GDM1 (cell line): ENCODE results near the gene GOLGA8T.
"Not testable (repeated sequence)": the region's sequence is repeated elsewhere in the genome, so short reads cannot be mapped to it uniquely, and the experiment has no call there.

ENCODE experiments used
- DNase-seq: peaks from one replicate; lab custom pipeline; 2025; lab: John Stamatoyannopoulos, UW

GOLGA8T gene, protein sequence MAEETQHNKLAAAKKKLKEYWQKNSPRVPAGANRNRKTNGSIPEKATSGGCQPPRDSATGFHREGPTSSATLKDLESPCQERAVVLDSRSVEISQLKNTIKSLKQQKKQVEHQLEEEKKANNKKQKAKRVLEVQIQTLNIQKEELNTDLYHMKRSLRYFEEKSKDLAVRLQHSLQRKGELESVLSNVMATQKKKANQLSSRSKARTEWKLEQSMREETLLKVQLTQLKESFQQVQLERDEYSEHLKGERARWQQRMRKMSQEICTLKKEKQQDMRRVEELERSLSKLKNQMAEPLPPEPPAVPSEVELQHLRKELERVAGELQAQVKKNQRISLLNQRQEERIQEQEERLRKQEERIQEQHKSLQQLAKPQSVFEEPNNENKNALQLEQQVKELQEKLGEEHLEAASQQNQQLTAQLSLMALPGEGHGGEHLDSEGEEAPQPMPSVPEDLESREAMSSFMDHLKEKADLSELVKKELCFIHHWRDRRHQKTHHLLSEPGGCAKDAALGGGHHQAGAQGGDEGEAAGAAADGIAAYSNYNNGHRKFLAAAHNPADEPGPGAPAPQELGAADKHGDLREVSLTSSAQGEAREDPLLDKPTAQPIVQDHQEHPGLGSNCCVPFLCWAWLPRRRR

DNA sequence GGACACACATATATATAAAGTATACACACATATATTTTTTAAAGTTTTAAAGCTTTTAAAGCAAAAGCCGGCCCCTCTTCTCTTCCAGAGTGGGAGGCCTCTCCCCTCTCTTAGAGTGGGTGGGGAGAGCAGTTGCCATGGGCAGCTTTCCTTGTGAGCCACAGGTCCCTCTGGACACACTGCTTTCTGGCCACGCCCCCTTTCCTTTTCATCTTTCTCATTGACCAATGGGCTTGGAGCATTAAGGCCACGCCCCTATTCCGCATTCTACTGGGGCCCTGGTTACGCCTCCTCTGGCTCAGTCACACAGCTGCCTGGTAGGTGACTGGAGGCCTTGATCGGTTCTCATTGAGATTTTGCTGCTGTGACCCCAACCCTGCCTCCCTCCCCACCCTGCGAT, at the start of gene GOLGA8T:
Gene GOLGA8T (plus strand): TSS at position 301 of the 400 bp plus-strand sequence. CDS start 98 bp downstream, at position 399.
- not testable (repeated sequence) for DNase-seq

DNA sequence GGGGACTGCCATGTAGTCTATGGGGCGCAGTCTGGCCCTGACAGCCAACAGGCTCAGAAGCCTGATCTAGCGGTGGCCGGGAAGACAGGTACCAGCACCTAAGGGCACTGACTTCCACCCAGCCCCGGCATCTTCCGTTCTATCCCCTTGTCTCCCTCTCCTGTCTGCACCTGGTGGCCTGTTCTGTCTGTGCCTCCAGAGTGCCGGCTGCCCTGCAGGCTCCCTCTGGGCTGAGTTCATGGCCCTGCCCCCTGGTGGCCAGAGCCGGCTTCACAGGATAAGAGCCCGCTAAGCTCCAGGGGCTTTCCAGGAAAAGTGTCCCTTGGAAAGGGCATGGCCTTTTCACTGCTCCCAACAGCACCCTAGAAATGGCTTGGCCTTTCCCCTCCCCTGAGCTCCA, 37.0 kb upstream of the GOLGA8T start:
- not testable (repeated sequence) for DNase-seq

DNA sequence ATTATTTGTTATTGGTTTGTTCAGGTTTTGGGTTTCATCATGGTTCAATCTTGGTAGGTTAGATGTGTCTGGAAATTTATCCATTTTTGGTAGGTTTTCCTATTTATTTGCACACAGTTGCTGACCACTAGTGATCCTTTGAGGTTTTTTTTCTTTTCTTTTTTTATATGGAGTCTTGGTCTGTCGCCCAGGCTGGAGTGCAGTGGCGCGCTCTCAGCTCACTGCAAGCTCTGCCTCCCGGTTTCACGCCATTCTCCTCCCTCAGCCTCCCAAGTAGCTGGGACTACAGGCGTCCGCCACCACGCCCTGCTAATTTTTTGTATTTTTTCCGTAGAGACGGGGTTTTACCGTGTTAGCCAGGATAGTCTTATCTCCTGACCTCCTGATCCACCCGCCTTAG, 32.0 kb upstream of the GOLGA8T start:
- DNase-seq: not testable (repeated sequence)

DNA sequence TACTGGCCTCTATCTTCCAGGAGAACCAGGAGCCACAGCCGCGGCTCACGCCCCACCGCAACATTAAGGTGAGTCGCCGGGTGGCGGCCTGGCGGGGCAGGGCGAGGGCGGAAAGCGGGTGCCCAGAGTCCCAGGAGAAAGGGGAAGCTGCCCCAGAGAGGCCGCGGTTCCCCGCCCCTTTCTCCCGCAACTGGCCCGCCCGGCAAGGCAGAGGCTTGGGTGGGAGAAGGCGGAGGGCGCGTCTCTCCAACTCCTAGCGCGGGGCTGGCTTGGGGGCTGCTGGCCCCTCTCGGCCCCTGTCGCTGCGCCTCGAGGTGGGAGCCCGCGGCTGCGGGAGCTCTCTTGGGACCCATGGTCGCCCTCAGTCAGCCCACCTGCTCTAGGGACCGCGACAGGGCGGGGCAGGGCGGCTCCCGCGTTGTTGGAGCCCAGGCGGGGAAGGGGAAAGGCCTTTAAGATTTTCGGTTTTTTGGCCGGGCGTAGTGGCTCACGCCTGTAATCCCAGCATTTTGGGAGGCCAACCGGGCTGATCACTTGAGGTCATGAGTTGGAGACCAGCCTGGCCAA, 30.8 kb upstream of the GOLGA8T start:
- DNase-seq: not testable (repeated sequence)

DNA sequence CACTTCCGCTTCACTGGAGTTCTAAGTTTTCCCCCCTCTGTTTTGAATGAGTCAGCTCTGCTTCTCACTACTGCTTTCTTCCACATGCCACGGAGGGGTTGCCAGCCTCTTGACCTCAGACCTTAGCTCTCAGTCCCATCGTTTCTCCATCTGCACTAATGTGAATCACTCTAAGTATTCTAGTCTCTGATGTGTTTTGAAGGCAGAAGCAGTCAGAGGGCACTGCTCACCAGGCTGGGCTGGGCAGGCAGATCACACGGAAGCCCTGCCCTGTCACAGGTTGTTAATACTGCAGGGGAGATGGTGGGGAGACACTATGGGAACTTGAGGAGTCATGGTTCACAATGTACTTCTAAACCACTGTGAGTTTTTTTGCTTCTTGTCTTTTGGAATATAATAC, 24.3 kb upstream of the GOLGA8T start:
- DNase-seq: not testable (repeated sequence)

DNA sequence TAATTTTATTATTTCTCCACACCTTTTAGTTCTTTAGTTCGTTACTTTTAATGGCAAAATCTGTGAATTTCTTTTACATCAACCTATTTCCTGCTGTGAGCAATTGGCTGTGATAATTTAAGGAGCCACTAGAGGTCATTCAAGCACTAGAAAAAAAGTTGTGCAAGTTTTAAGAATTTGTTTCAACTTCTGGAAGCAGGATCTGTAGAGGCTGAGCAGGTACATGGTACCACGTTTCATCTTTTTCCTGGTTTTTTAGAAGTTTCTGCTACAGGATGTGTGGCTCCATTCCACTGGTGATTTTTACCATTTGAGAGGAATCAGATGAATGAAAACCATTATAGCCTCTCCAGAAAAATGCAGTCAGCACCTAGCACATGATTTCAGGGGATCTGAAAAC, 4.8 kb upstream of the GOLGA8T start:
- DNase-seq: not testable (repeated sequence)

DNA sequence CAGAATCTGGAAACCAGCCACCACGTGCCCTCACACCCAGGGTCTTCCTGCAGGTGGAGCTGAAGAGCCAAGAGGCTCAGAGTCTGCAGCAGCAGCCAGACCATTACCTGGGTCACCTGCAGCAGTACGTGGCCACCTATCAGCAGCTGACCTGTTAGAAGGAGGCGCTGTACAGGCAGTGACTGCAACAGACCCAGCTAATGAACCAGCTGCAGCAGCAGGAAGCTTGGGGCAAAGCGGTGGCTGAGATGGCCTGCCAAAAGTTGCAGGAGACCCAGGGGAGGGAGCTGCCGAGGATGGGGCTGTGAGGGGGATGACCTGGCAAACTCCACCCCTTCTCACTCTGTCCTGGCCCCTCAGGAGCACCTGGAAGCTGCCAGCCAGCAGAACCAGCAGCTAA, 8.4 kb downstream of the GOLGA8T start:
- not testable (repeated sequence) for DNase-seq

DNA sequence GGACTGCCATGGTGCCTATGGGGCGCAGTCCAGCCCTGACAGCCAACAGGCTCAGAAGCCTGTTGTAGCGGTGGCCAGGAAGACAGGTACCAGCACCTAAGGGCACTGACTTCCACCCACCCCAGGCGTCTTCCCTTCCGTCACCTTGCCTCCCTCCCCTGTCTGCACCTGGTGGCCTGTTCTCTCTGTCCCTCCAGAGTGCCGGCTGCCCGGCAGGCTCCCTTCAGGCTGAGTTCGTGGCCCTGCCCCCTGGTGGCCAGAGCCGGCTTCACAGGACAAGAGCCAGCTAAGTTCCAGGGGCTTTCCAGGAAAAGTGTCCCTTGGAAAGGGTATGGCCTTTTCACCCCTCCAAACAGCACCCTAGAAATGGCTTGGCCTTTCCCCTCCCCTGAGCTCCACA, 15.0 kb downstream of the GOLGA8T start:
- DNase-seq: not testable (repeated sequence)

DNA sequence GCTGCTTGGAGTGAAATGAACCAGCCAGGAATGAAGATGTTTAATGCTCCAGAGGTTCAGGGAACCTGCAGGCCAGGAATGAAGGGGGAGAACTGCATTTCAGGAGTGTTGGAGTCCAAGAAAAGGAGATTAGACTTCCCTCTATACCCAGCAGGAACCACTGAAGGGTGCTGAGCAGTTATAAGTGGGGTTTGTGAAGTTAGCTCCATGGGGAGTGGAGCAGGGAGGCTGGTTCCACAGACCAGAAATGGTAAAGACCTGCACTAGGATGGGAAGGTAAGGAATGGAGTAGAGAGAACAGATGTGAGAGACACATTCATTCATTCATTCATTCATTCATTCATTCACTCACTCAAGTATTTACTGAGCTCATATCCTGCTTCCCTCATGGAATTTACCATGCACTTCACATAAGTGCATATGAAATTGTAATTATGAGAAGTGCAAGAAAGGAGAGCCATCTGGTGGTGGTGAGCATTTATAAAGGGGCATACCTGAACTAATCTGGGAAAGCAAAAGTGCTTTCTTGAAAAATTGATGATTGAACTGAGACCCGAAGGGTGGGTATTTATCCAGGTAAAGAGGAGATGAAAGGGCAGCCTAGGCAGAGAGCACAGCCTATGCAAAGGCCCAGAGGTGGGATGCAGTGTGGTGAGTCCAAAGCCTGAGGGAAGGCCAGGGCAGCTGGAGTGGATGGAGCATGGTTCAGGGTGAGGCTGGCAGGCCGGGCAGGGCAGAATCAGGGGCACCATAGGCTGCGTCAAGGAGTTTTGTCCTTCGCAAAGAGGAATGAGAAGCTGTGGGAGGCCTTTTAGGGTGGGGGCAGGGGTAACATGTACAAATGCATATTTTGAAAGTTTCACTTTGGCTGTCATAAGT, 27.9 kb downstream of the GOLGA8T start:
- DNase-seq: not testable (repeated sequence)

DNA sequence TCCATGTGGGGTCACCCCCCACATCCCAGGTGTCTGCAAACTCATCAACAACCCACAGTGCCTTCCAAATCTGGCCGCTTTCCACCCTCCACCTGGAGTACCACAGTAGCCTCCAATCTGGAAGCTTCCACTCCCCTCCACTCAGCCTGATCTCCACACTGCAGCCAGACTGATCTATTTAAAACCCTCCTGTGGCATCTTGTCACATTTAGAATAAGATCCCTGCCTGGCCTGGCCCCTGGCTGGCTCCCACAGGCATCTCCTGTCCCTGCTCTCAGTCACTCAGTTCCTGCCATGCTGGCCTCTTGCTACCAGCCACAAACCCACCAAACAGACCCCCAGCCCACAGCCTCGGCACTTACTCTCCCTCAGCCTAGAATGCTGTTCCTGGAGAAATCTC, 28.9 kb downstream of the GOLGA8T start:
- not testable (repeated sequence) for DNase-seq

DNA sequence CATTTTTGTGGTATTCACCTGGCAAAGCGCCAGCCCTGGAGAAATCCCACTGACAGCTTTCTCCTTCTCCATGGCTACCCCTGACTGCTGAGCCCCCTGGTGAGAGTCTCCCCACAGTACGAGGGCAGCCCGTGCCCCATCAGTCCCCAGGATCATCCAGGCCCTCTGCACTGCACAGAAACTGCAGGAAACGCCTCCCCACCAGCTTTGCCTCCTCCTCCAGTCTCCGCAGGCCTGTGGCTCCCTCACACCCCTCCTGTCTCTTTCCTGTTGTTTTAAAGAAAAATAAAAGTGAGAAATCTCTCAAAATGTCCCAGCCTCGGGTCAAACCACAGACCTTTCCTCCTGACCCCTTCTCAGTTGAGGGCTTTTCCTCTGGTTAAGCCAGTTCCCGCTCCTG, 29.4 kb downstream of the GOLGA8T start:
- DNase-seq: not testable (repeated sequence)

DNA sequence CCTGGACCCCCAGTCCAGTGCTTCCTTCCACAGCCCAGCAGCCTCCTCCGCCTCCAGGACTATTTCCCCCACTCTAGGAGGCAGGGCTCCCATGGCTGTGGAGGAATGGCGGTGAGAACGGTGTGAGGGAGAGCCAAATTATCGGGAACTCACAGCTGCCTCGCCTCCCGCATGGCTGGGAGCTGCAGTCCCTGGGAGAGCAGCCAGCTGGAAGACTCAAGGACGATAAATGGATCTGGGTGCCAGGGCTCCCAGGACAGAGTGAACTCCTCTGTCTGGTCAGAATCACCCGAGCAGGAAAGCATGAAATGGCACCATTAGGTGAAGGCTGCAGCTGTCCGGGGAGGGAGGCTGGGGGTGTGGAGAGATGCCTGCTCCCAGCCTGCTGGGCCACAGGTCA, 32.6 kb downstream of the GOLGA8T start:
- DNase-seq: not testable (repeated sequence)

DNA sequence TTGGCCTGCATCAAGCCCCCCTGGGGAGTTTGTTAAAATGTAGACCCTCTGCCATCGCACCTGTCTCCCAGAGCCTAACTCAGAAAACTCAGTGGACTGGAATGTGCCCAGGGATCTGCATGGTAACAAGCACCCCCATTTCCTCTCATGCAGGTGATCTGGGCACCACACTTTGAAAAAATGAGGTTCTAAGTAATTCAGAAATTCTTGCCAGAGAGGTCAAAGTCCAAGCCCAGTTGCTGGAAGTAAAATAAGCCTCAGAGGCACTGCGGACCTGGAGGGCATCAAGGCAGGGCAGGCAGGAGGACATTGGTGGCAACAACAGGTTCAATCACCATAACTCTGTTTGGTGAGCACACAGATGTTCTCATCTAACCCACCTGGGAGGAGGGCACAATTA, 33.0 kb downstream of the GOLGA8T start:
- DNase-seq: not testable (repeated sequence)

DNA sequence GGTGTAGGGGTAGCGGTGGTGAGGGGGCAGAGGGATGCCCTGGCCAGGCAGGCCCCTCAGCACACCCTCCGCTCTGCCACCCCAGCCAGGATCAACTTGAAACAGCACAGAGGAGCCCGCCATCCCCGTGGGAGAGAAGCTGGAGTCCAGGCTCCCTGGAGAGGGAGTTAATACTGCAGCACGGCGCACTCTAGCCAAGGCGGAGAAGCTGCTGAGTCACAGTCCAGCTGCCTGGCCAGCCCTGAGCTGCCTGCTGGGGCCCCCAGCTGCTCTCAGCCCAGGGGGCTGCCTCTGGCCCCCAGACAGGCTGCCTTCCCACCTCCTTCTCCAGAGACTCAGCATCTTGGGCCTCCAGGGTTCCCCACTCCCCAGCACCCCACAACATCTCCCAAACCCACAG, 36.6 kb downstream of the GOLGA8T start:
- DNase-seq: not testable (repeated sequence)

DNA sequence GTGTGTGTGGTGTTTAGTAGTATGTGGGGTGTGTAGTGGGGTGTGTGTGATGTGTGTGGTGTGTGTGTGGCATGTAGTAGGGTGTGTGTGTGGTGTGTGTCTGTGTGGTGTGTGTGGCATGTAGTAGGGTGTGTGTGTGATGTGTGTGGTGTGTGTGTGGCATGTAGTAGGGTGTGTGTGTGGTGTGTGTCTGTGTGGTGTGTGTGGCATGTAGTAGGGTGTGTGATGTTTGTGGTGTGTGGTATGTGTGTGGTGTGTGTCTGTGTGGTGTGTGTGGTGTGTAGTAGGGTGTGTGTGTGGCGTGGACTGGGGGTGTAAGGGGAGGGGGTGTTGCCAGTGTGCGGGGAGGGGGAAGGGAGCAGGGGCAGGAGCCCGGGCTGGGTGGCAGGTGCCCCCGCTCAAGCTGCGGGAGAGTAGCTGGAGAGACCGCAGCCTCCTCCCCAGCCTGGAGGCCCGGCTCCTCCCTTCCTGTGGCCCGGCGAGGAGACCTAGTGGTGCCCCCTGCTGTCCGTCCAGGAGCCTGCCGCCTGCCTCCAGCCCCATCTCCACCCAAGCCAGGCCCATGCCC, 38.3 kb downstream of the GOLGA8T start:
- DNase-seq: not testable (repeated sequence)

DNA sequence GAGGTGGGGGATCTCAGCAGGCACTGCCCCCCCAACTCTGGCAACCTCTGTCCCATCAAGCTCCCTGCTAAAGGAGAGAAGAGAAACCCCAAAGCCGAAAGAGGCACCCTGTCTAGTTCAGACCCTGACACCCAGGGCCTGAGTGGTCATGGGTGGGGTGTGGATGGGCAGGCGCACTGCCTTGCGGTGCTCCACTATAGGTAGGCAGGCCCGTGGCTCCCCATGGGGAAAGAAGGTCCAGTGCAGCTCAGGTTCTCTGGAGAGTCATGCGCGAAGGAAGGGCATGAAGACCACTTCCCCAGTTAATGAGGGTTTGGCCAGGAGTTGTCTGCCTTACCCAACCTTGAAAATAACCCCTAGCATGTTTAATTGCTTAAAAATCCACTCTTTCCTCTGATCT, 40.4 kb downstream of the GOLGA8T start:
- not testable (repeated sequence) for DNase-seq

DNA sequence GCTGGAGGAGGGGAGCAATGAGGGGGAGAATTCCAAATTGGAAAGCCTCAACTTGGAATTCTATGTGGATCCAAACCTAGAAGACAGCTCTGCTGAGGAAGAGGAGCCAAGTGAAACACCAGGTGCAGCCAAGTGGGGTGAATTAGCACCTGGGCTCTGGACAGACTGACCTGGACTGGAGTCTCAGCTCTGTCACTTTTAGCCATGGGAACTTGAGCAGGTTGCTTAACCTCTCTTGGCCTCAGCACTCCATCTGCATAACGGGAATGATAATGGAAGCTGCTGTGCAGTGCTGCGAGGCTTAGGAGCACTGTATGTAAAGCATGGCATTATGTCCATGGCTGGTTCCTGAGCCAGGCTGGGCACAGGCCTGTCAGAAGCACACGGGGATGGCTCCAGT, 41.8 kb downstream of the GOLGA8T start:
- not testable (repeated sequence) for DNase-seq

DNA sequence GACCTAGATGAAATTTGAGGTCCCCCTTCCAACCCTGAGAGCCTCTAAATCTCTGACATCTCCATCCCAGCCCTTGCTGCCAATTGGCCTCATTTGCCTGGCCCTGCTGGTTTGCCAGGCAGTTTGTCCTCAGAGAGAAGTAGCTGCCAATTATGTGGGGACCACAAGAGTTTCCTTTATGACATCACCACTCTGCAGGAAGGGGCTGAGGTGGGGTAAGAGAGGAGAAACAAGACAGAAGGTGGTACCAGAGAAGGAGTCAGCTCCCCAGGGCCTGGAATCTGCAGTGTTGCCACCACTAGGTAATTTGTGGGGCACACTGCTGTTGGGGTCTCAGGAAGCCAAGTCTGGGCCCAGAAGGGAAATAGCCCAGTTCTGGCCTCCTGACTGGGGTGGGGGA, 45.0 kb downstream of the GOLGA8T start:
- not testable (repeated sequence) for DNase-seq

DNA sequence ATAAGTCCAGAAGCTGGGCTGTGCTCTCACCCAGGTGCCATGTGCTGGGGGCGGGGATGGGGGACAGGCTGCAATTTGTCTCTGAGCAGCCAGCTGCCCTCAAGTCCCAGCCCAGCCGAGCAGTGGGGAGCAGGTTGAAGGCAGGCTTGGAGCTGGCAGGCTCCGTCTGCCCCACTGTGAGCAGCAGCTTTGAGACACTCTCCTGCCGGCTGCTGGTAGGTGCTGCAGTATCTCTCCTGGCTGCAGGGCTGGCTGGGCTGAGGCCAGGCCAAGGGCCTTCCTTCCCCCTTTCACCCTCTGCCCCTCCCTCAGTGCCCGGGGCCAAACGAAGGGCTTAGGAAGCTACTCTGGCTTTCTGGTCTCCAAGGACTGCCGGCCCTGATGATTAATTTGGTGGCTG, 50.6 kb downstream of the GOLGA8T start:
- not testable (repeated sequence) for DNase-seq

DNA sequence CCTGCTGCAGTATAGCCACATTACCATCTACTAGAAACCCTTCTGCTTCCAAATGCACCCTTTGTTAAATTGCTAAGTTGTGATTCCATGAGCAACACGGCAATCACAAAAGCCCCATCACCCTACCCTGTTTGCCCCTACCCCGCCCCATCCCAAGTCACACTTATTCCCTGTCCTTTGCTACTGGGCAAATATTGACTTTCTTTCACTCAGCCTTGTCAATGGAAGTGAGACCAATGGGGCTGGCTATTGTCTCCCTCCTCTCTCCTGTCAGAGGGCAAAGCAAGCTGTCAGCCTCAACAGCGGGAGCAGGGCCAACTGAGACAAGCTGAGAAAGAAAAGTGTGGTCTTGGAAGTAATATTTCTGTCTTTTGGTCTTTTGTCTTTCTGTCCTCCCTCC, 52.6 kb downstream of the GOLGA8T start:
- not testable (repeated sequence) for DNase-seq

DNA sequence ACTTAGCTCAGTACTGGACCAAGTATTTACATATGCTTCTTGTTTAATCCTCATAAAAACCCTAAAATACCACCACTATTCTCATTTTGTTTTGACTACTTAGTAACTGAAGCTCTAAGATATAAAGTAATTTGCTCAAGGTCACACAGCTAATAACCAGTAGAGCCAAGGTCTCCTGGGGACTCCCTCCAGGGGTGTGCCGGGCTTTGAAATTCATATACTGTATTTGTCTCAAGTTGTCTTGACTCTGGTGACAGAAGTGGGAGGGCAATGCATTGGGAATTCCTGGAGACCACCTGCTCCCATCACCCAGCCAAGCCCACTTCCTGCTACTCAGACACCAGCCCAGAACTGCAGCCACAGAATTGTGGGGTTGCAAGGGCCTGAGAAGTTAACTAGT, 54.9 kb downstream of the GOLGA8T start:
- not testable (repeated sequence) for DNase-seq

DNA sequence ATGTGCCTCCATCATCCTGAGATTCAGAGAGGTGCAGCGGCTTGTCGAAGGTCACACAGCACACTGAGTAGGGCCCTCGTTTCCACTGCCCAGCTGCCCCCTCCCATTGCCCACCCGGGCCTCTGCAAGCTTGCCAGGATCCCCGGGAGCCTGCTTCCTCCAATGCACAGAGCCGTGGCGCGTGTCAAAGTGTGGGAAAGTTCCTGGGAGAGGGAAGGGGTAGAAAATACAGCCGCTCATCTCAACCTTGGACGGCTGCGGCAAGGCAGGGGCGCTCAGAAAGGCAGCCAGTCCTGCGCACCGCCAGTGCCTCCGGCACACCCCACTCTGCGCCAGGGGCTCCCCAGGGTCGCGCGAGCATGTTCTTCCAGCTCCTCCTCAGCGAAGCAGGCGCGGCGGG, 56.3 kb downstream of the GOLGA8T start:
- not testable (repeated sequence) for DNase-seq
